GM13977 (cell line): ENCODE results near the gene RIMS4.

Experiments used
- DNase-seq: peaks from one replicate; pipeline ENCODE4 v3.0.0; 2012; ENCODE audit warnings: low spot score
- in situ Hi-C: fragments of 300-500 bp; cut with MboI; formaldehyde crosslinking; loops from one replicate; pipeline ENCODE4 v1.12.0; 2022; ENCODE audit warnings: low sequenced_read_pairs, low pct_unique_long_range_greater_than_20kb, mixed read lengths, inconsistent platforms; ENCODE audit not compliant: unreplicated experiment
- TF ChIP-seq, protein P1 (sequence below): IDR thresholded peaks from 2 replicates; pipeline ENCODE4 v1.5.1; 2012; ENCODE audit warnings: mild to moderate bottlenecking, control low read depth; ENCODE audit not compliant: insufficient read depth; ENCODE audit errors: extremely low read depth, missing control alignments

The RIMS4 gene

DNA sequence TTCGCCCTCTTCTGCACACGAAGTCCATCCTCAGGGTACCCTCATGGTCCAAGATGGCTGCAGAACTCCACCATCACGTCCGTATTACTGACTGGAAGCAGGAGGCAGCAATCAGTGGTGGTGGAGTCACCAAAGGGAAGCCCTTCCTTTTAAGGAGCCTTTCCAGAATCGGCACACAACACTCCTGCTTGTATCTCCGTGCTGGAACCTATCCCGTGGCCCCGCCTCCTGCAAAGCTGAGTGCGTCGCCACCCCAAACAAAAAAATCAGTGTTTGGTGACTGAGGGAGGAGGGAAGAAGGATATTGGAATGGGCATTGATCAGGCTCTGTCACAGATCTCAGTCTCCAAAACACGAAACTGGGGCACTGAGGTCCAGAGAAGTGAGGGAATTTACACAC, 101.0 kb downstream of the RIMS4 start:
- in situ Hi-C loops, result no loop called here
- DNase-seq, result no peak

GRCh38 chr20:44707018-44707579, 103.2 kb downstream of the RIMS4 start:
- in situ Hi-C loops, result no loop called here
- TF ChIP-seq, protein P1, sequence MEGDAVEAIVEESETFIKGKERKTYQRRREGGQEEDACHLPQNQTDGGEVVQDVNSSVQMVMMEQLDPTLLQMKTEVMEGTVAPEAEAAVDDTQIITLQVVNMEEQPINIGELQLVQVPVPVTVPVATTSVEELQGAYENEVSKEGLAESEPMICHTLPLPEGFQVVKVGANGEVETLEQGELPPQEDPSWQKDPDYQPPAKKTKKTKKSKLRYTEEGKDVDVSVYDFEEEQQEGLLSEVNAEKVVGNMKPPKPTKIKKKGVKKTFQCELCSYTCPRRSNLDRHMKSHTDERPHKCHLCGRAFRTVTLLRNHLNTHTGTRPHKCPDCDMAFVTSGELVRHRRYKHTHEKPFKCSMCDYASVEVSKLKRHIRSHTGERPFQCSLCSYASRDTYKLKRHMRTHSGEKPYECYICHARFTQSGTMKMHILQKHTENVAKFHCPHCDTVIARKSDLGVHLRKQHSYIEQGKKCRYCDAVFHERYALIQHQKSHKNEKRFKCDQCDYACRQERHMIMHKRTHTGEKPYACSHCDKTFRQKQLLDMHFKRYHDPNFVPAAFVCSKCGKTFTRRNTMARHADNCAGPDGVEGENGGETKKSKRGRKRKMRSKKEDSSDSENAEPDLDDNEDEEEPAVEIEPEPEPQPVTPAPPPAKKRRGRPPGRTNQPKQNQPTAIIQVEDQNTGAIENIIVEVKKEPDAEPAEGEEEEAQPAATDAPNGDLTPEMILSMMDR, result no peak
- DNase-seq, result no peak

More for the DNA sequence above, 101.0 kb downstream of the RIMS4 start:
- TF ChIP-seq, protein P1, result no peak

GRCh38 chr20:44706301-44707017, 103.9 kb downstream of the RIMS4 start:
- in situ Hi-C loops, result no loop called here
- TF ChIP-seq, protein P1, result no peak
- no peak for DNase-seq

GRCh38 chr20:44705364-44706094, 104.8 kb downstream of the RIMS4 start:
- DNase-seq, result no peak
- in situ Hi-C loops, result no loop called here
- TF ChIP-seq, protein P1, result no peak

DNA sequence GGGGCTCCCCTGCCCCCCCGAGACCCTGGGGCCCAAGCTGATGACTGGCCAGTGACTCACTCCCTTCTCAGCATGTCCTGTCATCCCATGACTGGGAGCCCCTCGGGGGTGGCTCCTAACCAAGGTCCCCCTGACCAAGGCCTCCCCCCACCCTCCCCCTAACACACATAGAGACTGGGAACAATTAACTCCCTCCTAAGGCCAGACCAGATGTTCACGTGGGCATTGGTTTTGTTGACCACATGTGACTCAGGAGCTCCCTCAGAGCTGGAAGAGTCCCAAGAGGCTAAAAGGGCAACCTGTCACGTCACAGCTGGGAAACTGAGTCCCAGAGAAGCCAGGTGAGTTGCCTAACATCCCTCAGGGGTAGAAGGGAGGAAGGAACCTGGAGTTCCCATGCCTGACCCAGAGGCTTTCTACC, 105.8 kb downstream of the RIMS4 start:
- TF ChIP-seq, protein P1, result no peak
- no peak for DNase-seq

GRCh38 chr20:44703956-44704488, 106.3 kb downstream of the RIMS4 start:
- TF ChIP-seq, protein P1, result no peak
- no peak for DNase-seq
- in situ Hi-C loops, result no loop called here

More for the DNA sequence above, 105.8 kb downstream of the RIMS4 start:
- in situ Hi-C loops, result no loop called here
